ENCODE data around the gene FAM81A.

Gene FAM81A

DNA sequence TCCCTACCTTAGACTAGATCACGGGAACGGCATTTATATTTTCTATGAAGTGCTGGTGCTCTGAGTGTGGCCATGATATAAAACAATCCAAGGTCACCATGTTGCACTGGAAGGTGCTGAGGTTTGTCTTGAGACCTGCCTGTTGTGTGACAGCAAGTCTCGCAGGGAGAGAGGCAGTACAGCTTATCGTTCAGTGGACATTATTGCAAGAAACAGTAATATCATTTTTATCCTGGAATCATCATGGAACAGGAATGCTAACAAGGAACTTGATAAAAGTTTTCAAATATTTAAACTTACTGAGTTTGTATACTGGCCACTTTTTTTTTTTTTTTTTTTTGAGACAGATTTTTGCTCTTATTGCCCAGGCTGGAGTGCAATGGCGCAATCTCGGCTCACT is 133.6 kb downstream of the FAM81A start:
- Histone ChIP-seq H3K9me3 (ENCODE audit: control insufficient read depth, insufficient read depth, low read length) (no peaks in the 10 kb centered on the region), H3K4me1 (ENCODE audit: insufficient read depth, low read length) (no peaks in the 10 kb centered on the region), H3K36me3 (ENCODE audit: insufficient read depth, low read length) (no peaks in the 10 kb centered on the region), H3K9ac (ENCODE audit: low read depth, low read length) (no peak overlapping the region)
